GM13977 (cell line): ENCODE measurements around the gene CFAP97D2.
"Not testable (repeated sequence)": the region's sequence is repeated elsewhere in the genome, so short reads cannot be mapped to it uniquely, and the experiment has no call there.

Experiments used
- DNase-seq: peaks from one replicate; pipeline ENCODE4 v3.0.0; 2012; ENCODE audit warnings: low spot score
- CTCF ChIP-seq: IDR thresholded peaks from 2 replicates; pipeline ENCODE4 v1.5.1; 2012; ENCODE audit warnings: mild to moderate bottlenecking, control low read depth; ENCODE audit not compliant: insufficient read depth; ENCODE audit errors: extremely low read depth, missing control alignments
- in situ Hi-C: fragments of 300-500 bp; cut with MboI; formaldehyde crosslinking; loops from one replicate; pipeline ENCODE4 v1.12.0; 2022; ENCODE audit warnings: low sequenced_read_pairs, low pct_unique_long_range_greater_than_20kb, mixed read lengths, inconsistent platforms; ENCODE audit not compliant: unreplicated experiment

CFAP97D2 gene

GRCh38 chr13:114259374-114259773, 80.3 kb downstream of the CFAP97D2 start:
- DNase-seq = no peak
- in situ Hi-C loops = no loop called here
- no peak for TF ChIP-seq CTCF

GRCh38 chr13:114259974-114260373, 80.9 kb downstream of the CFAP97D2 start:
- no peak for TF ChIP-seq CTCF
- no peak for DNase-seq
- in situ Hi-C loops = no loop called here

GRCh38 chr13:114260814-114261213, 81.8 kb downstream of the CFAP97D2 start:
- DNase-seq = no peak
- in situ Hi-C loops = no loop called here
- no peak for TF ChIP-seq CTCF

- in situ Hi-C loops = no loop called here
- TF ChIP-seq CTCF = no peak
Measured at GRCh38 chr13:114261328-114261965, 82.4 kb downstream of the CFAP97D2 start.

GRCh38 chr13:114263578-114263977, 84.5 kb downstream of the CFAP97D2 start:
- in situ Hi-C loops = no loop called here
- no peak for TF ChIP-seq CTCF
- DNase-seq = no peak

More at GRCh38 chr13:114261328-114261965, 82.4 kb downstream of the CFAP97D2 start:
- DNase-seq = no peak

GRCh38 chr13:114264313-114264712, 85.3 kb downstream of the CFAP97D2 start:
- DNase-seq, in situ Hi-C loops: not testable (repeated sequence)

GRCh38 chr13:114264886-114265611, 86.0 kb downstream of the CFAP97D2 start:
- in situ Hi-C loops = no loop called here
- no peak for DNase-seq
- TF ChIP-seq CTCF = no peak
